ENCODE results near the gene FLT3. TPM values are rescaled to one million over a fixed set of nuclear protein-coding genes. Genes with fewer than 3 reads are reported as not detected.

Gene FLT3
- total and polyA plus RNA-seq, 2 of the 13 experiments (the other 11 are each of a cell fraction or from before 2014, with no cell fraction given) = not detected

DNA sequence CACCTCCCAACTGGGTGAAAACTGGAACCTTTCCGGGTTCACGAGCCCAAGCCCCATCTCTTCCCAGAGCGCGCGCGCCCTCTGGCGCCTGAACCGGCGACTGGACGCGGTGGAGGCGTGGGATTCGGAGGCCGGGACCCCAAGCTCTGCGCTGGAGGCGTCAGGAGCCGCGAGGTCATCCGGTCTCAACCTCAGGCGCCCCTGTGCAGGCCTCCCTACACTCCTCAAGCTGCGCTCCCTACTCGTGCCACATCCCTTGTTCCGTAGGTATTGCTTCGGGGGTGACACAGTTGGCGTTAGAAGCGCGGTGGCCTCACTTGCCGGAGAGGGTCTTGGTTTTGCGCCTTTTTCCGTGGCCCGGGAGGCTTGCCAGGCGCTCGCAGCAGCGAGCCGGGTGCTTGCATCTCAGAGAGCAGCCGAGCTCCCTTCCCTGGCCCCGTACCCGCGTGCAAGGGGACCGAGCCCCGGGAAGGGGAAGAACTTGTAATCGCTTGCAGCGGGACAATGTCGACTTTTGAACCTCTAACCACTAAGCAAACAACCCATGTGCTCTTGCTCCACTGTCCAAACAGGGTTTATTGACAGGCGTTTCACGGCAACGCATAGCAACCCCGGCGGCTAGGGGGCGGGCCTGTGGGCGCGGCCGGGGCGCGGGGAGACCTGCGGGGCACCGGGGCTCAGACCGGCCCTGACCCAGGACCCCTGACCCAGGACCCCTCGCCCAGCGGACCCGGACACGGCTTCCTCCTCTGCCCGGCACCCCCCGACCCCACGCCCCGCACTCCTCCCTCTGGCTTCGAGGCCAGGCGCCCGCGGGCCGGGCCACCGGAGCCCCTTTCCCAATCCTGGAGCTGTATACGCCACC, 139.8 kb downstream of the FLT3 start (continued):
- TF ChIP-seq, protein P1, sequence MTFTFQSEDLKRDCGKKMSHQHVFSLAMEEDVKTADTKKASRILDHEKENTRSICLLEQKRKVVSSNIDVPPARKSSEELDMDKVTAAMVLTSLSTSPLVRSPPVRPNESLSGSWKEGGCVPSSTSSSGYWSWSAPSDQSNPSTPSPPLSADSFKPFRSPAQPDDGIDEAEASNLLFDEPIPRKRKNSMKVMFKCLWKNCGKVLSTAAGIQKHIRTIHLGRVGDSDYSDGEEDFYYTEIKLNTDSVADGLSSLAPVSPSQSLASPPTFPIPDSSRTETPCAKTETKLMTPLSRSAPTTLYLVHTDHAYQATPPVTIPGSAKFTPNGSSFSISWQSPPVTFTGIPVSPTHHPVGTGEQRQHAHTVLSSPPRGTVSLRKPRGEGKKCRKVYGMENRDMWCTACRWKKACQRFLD (CRISPR knock-in tag; IDR thresholded peaks at IDR 0.05; ENCODE audit: borderline replicate concordance) = no peak
- TF ChIP-seq, protein P2, sequence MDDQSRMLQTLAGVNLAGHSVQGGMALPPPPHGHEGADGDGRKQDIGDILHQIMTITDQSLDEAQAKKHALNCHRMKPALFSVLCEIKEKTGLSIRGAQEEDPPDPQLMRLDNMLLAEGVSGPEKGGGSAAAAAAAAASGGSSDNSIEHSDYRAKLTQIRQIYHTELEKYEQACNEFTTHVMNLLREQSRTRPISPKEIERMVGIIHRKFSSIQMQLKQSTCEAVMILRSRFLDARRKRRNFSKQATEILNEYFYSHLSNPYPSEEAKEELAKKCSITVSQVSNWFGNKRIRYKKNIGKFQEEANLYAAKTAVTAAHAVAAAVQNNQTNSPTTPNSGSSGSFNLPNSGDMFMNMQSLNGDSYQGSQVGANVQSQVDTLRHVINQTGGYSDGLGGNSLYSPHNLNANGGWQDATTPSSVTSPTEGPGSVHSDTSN (CRISPR knock-in tag; IDR thresholded peaks at IDR 0.05; ENCODE audit: borderline replicate concordance) = no peak
- TF ChIP-seq ETV6 (CRISPR knock-in tag; conservative IDR thresholded peaks at IDR 0.05) (peak; percentile 60), NKX3-1 (CRISPR knock-in tag; IDR thresholded peaks at IDR 0.05) (peak; percentile 67; the same call in 1 of the 2 replicates), XBP1 (CRISPR knock-in tag; IDR thresholded peaks at IDR 0.05) (no peak), MIER2 (CRISPR knock-in tag; IDR thresholded peaks at IDR 0.05) (peak; percentile 64), SMARCC2 (IDR thresholded peaks at IDR 0.05) (no peak), BRCA1 (CRISPR knock-in tag; IDR thresholded peaks at IDR 0.05) (no peak), NR1H2 (CRISPR knock-in tag; IDR thresholded peaks at IDR 0.05; ENCODE audit: borderline replicate concordance, low read depth) (no peak), ZNF256 (CRISPR knock-in tag; conservative IDR thresholded peaks at IDR 0.05) (0 out of 2 replicates have a peak, but pooled peaks have one; percentile 30)
- TF ChIP-seq, protein P3, sequence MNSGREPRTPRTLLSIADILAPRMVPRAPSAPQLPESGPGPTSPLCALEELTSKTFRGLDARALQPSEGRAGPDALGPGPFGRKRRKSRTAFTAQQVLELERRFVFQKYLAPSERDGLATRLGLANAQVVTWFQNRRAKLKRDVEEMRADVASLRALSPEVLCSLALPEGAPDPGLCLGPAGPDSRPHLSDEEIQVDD (CRISPR knock-in tag; IDR thresholded peaks at IDR 0.05; ENCODE audit: borderline replicate concordance) = no peak
- TF ChIP-seq, protein P4, sequence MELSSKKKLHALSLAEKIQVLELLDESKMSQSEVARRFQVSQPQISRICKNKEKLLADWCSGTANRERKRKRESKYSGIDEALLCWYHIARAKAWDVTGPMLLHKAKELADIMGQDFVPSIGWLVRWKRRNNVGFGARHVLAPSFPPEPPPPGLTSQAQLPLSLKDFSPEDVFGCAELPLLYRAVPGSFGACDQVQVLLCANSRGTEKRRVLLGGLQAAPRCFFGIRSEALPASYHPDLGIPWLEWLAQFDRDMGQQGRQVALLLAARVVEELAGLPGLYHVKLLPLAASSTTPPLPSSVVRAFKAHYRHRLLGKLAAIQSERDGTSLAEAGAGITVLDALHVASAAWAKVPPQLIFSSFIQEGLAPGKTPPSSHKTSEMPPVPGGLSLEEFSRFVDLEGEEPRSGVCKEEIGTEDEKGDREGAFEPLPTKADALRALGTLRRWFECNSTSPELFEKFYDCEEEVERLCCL (CRISPR knock-in tag; IDR thresholded peaks at IDR 0.05; ENCODE audit: borderline replicate concordance) = 0 out of 2 replicates have a peak, but pooled peaks have one; percentile 69
- TF ChIP-seq, protein P5, sequence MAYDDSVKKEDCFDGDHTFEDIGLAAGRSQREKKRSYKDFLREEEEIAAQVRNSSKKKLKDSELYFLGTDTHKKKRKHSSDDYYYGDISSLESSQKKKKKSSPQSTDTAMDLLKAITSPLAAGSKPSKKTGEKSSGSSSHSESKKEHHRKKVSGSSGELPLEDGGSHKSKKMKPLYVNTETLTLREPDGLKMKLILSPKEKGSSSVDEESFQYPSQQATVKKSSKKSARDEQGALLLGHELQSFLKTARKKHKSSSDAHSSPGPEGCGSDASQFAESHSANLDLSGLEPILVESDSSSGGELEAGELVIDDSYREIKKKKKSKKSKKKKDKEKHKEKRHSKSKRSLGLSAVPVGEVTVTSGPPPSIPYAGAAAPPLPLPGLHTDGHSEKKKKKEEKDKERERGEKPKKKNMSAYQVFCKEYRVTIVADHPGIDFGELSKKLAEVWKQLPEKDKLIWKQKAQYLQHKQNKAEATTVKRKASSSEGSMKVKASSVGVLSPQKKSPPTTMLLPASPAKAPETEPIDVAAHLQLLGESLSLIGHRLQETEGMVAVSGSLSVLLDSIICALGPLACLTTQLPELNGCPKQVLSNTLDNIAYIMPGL (CRISPR knock-in tag; IDR thresholded peaks at IDR 0.05; ENCODE audit: borderline replicate concordance in 1 of 2, low read depth in 1 of 2) = peak; percentile 62 to 74; a peak in 3 of 4 replicates
- TF ChIP-seq, protein P6, sequence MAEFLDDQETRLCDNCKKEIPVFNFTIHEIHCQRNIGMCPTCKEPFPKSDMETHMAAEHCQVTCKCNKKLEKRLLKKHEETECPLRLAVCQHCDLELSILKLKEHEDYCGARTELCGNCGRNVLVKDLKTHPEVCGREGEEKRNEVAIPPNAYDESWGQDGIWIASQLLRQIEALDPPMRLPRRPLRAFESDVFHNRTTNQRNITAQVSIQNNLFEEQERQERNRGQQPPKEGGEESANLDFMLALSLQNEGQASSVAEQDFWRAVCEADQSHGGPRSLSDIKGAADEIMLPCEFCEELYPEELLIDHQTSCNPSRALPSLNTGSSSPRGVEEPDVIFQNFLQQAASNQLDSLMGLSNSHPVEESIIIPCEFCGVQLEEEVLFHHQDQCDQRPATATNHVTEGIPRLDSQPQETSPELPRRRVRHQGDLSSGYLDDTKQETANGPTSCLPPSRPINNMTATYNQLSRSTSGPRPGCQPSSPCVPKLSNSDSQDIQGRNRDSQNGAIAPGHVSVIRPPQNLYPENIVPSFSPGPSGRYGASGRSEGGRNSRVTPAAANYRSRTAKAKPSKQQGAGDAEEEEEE (CRISPR knock-in tag; IDR thresholded peaks at IDR 0.05; ENCODE audit: borderline replicate concordance) = peak; percentile 58; the same call in 1 of the 2 replicates
- TF ChIP-seq, protein P7, sequence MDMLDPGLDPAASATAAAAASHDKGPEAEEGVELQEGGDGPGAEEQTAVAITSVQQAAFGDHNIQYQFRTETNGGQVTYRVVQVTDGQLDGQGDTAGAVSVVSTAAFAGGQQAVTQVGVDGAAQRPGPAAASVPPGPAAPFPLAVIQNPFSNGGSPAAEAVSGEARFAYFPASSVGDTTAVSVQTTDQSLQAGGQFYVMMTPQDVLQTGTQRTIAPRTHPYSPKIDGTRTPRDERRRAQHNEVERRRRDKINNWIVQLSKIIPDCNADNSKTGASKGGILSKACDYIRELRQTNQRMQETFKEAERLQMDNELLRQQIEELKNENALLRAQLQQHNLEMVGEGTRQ (IDR thresholded peaks at IDR 0.05; ENCODE audit: low read depth, low read length) = no peak
- TF ChIP-seq, protein P7 (CRISPR knock-in tag; IDR thresholded peaks at IDR 0.05; ENCODE audit: borderline replicate concordance) = no peak
